Measurements from ENCODE around the gene PACRG.

PACRG gene

GRCh38 chr6:163346497-163346961, 618.8 kb downstream of the PACRG start:
- TF ChIP-seq CTCF (IDR thresholded peaks at IDR 0.05; ENCODE audit: low read length, missing control alignments): no peak
- no peak overlapping the region for H3K4me3 ChIP-seq (replicated peaks; ENCODE audit: low read depth, low read length)
- no peak for DNase-seq (ENCODE audit: low read depth)

GRCh38 chr6:163347021-163347446, 619.3 kb downstream of the PACRG start:
- no peak for TF ChIP-seq CTCF (IDR thresholded peaks at IDR 0.05; ENCODE audit: low read length, missing control alignments)
- no peak overlapping the region for H3K4me3 ChIP-seq (replicated peaks; ENCODE audit: low read depth, low read length)
- DNase-seq (ENCODE audit: low read depth): no peak

GRCh38 chr6:163348789-163349680, 621.3 kb downstream of the PACRG start:
- no peak for TF ChIP-seq CTCF (IDR thresholded peaks at IDR 0.05; ENCODE audit: low read length, missing control alignments)
- H3K4me3 ChIP-seq (replicated peaks; ENCODE audit: low read depth, low read length): no peak overlapping the region
- DNase-seq (ENCODE audit: low read depth): no peak

- no peak overlapping the region for H3K4me3 ChIP-seq (replicated peaks; ENCODE audit: low read depth, low read length)
- no peak for TF ChIP-seq CTCF (IDR thresholded peaks at IDR 0.05; ENCODE audit: low read length, missing control alignments)
- no peak for DNase-seq (ENCODE audit: low read depth)
These were observed 621.9 kb downstream of the PACRG start for GRCh38 chr6:163349696-163350095.

GRCh38 chr6:163351013-163351412, 623.2 kb downstream of the PACRG start:
- H3K4me3 ChIP-seq (replicated peaks; ENCODE audit: low read depth, low read length): no peak overlapping the region
- no peak for TF ChIP-seq CTCF (IDR thresholded peaks at IDR 0.05; ENCODE audit: low read length, missing control alignments)
- DNase-seq (ENCODE audit: low read depth): no peak

- no peak for TF ChIP-seq CTCF (IDR thresholded peaks at IDR 0.05; ENCODE audit: low read length, missing control alignments)
- no peak overlapping the region for H3K4me3 ChIP-seq (replicated peaks; ENCODE audit: low read depth, low read length)
- no peak for DNase-seq (ENCODE audit: low read depth)
These were observed 624.4 kb downstream of the PACRG start for GRCh38 chr6:163352011-163352685.
